ENCODE data around the gene FAM219B.

DNA sequence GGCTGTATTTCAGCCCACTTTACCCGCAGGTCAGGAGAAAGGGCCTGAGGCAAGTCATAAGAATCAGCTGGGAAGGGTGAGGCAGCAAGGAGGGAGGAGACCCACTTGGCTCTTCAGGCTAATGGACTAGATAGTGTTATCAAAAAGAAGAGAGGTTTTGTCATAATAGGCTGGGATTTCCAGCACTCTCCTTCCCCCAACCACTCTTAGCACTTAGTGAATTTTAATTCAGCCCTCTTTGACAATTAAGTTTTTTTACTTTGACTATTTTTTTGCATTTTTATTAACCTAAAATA is 16.0 kb downstream of the FAM219B start:
- TF ChIP-seq, protein P1, sequence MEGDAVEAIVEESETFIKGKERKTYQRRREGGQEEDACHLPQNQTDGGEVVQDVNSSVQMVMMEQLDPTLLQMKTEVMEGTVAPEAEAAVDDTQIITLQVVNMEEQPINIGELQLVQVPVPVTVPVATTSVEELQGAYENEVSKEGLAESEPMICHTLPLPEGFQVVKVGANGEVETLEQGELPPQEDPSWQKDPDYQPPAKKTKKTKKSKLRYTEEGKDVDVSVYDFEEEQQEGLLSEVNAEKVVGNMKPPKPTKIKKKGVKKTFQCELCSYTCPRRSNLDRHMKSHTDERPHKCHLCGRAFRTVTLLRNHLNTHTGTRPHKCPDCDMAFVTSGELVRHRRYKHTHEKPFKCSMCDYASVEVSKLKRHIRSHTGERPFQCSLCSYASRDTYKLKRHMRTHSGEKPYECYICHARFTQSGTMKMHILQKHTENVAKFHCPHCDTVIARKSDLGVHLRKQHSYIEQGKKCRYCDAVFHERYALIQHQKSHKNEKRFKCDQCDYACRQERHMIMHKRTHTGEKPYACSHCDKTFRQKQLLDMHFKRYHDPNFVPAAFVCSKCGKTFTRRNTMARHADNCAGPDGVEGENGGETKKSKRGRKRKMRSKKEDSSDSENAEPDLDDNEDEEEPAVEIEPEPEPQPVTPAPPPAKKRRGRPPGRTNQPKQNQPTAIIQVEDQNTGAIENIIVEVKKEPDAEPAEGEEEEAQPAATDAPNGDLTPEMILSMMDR (IDR thresholded peaks at IDR 0.05) = no peak
- TF ChIP-seq NR3C1 (CRISPR knock-in tag; conservative IDR thresholded peaks at IDR 0.05; ENCODE audit: low read depth) (no peak), IRF2 (CRISPR knock-in tag; IDR thresholded peaks at IDR 0.05; ENCODE audit: borderline replicate concordance, low read depth) (no peak), NR2C2 (CRISPR knock-in tag; IDR thresholded peaks at IDR 0.05) (no peak), ZNF416 (CRISPR knock-in tag; IDR thresholded peaks at IDR 0.05) (no peak), FOXJ3 (CRISPR knock-in tag; IDR thresholded peaks at IDR 0.05; ENCODE audit: borderline replicate concordance) (no peak), RELA (CRISPR knock-in tag; IDR thresholded peaks at IDR 0.05; ENCODE audit: borderline replicate concordance) (no peak), TP53 (CRISPR knock-in tag; IDR thresholded peaks at IDR 0.05) (no peak)
- TF ChIP-seq, protein P2, sequence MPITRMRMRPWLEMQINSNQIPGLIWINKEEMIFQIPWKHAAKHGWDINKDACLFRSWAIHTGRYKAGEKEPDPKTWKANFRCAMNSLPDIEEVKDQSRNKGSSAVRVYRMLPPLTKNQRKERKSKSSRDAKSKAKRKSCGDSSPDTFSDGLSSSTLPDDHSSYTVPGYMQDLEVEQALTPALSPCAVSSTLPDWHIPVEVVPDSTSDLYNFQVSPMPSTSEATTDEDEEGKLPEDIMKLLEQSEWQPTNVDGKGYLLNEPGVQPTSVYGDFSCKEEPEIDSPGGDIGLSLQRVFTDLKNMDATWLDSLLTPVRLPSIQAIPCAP (CRISPR knock-in tag; IDR thresholded peaks at IDR 0.05) = no peak
- TF ChIP-seq, protein P3, sequence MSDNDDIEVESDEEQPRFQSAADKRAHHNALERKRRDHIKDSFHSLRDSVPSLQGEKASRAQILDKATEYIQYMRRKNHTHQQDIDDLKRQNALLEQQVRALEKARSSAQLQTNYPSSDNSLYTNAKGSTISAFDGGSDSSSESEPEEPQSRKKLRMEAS (CRISPR knock-in tag; IDR thresholded peaks at IDR 0.05) = no peak
- TF ChIP-seq, protein P4, sequence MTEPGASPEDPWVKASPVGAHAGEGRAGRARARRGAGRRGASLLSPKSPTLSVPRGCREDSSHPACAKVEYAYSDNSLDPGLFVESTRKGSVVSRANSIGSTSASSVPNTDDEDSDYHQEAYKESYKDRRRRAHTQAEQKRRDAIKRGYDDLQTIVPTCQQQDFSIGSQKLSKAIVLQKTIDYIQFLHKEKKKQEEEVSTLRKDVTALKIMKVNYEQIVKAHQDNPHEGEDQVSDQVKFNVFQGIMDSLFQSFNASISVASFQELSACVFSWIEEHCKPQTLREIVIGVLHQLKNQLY (CRISPR knock-in tag; IDR thresholded peaks at IDR 0.05) = no peak
